Suprapubic skin (tissue), 3 donors: ENCODE data around the gene GPC1.

ENCODE experiments used
- POLR2AphosphoS5 ChIP-seq, 3 donors: sonication (generic); formaldehyde crosslinking; IDR thresholded peaks; one replicate each; pipeline ENCODE4 v1.6.1; 2017; ENCODE audit warnings: antibody characterized with exemption in 3 of 3
- TF ChIP-seq, protein P1 (sequence below), 2 donors: fragments of 200-600 bp in 1 of 2; fragments of 450-650 bp in 1 of 2; sonication (generic) in 1 of 2; IDR thresholded peaks; one replicate each; pipeline ENCODE4 v1.5.1; 2016 to 2019; ENCODE audit warnings: antibody characterized with exemption in 2 of 2, mild to moderate bottlenecking in 1 of 2, moderate library complexity in 1 of 2

DNA sequence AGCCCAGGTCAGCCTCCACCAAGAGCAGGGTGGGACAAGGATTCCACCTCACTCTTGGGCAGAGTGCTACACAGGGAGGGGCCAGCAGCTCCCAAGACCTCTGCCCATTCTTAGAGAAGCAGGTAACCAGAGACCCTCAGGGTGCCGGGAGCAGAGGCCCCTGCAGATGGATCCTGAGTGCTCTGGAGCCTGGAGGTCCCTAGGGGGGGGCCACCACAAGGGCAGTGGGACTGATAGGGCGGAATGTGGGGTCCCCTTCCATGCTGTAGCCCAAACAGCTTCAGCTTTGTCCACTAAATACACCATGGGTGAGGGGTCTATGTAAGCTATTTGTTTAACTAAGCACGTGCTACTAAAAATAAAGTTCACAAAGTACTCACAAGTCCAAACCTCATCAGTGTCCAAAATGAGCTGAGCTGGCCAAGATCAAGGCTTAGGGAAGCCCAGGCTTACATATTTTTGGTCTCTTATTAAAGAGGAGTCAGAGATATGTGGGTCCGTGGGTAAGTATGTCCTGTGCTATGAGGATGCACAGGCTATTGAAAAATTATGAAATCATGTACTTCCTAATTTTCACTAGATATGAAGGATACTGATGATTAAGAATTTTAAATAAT, 21.5 kb upstream of the GPC1 start:
- TF ChIP-seq POLR2AphosphoS5 (IDR thresholded peaks at IDR 0.05), result no peak
- TF ChIP-seq, protein P1, sequence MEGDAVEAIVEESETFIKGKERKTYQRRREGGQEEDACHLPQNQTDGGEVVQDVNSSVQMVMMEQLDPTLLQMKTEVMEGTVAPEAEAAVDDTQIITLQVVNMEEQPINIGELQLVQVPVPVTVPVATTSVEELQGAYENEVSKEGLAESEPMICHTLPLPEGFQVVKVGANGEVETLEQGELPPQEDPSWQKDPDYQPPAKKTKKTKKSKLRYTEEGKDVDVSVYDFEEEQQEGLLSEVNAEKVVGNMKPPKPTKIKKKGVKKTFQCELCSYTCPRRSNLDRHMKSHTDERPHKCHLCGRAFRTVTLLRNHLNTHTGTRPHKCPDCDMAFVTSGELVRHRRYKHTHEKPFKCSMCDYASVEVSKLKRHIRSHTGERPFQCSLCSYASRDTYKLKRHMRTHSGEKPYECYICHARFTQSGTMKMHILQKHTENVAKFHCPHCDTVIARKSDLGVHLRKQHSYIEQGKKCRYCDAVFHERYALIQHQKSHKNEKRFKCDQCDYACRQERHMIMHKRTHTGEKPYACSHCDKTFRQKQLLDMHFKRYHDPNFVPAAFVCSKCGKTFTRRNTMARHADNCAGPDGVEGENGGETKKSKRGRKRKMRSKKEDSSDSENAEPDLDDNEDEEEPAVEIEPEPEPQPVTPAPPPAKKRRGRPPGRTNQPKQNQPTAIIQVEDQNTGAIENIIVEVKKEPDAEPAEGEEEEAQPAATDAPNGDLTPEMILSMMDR (IDR thresholded peaks at IDR 0.05), result no peak
